ENCODE results near the gene ACYP1. TPM values are rescaled to one million over a fixed set of nuclear protein-coding genes. Genes with fewer than 3 reads are reported as not detected.

The ACYP1 gene
- total and polyA plus RNA-seq, 9 of the 15 experiments (the other 6 are each of a cell fraction or from before 2014, with no cell fraction given): 19.9 to 113 (median 52.3) TPM

DNA sequence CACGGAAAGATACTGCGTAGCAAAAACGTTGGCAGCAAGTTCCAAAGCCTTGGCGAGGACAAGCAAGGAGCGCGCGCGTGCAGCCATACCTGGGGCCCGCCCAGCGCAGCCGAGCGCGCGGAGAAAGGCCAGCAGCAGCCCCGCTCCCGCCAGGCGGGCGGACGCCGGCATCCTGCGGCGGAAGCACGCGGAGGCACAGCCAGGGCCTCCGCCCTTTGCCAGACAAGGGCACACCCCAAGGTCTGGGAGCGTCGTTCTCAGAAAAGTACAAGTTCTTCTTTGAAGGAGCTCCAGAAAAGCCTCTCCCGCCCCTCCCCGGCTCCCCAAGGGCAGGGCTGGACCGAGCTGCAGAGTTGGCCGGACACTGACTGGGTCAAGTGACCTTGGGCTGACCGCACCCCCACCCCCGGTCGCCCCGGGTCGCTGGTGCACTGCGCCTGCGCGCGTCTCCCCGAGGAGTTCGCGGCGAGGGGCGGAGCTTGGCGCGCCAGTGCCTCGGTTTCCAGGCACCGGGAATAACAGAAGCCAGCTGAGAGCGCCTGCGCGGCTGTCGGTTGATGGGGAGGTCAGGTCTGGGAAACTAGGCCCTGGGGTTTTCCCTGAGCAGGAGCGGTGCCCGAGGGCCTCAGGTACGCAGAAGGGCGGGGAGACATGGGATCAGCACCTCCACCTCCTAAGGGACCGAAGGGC, 5.4 kb upstream of the ACYP1 start, which contains the start of gene ZC2HC1C (continued):
- TF ChIP-seq, protein P1, sequence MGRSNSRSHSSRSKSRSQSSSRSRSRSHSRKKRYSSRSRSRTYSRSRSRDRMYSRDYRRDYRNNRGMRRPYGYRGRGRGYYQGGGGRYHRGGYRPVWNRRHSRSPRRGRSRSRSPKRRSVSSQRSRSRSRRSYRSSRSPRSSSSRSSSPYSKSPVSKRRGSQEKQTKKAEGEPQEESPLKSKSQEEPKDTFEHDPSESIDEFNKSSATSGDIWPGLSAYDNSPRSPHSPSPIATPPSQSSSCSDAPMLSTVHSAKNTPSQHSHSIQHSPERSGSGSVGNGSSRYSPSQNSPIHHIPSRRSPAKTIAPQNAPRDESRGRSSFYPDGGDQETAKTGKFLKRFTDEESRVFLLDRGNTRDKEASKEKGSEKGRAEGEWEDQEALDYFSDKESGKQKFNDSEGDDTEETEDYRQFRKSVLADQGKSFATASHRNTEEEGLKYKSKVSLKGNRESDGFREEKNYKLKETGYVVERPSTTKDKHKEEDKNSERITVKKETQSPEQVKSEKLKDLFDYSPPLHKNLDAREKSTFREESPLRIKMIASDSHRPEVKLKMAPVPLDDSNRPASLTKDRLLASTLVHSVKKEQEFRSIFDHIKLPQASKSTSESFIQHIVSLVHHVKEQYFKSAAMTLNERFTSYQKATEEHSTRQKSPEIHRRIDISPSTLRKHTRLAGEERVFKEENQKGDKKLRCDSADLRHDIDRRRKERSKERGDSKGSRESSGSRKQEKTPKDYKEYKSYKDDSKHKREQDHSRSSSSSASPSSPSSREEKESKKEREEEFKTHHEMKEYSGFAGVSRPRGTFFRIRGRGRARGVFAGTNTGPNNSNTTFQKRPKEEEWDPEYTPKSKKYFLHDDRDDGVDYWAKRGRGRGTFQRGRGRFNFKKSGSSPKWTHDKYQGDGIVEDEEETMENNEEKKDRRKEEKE (IDR thresholded peaks at IDR 0.05; ENCODE audit: borderline replicate concordance in 1 of 2, control insufficient read depth in 1 of 2, low read depth in 2 of 2, low read length in 1 of 2): no peak
- no peak for TF ChIP-seq MAFG (tag; conservative IDR thresholded peaks at IDR 0.05)
- no peak for TF ChIP-seq ZNF668 (CRISPR knock-in tag; IDR thresholded peaks at IDR 0.05)
- TF ChIP-seq, protein P2, sequence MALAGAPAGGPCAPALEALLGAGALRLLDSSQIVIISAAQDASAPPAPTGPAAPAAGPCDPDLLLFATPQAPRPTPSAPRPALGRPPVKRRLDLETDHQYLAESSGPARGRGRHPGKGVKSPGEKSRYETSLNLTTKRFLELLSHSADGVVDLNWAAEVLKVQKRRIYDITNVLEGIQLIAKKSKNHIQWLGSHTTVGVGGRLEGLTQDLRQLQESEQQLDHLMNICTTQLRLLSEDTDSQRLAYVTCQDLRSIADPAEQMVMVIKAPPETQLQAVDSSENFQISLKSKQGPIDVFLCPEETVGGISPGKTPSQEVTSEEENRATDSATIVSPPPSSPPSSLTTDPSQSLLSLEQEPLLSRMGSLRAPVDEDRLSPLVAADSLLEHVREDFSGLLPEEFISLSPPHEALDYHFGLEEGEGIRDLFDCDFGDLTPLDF (CRISPR knock-in tag; IDR thresholded peaks at IDR 0.05): peak; percentile 58; the same call in 1 of the 2 replicates
- no peak for TF ChIP-seq XRCC4 (IDR thresholded peaks at IDR 0.05; ENCODE audit: extremely low read depth, insufficient read depth, insufficient read length)
- TF ChIP-seq KAT2B (IDR thresholded peaks at IDR 0.05; ENCODE audit: low read depth, low read length): no peak
- no peak for TF ChIP-seq ZNF830 (CRISPR knock-in tag; IDR thresholded peaks at IDR 0.05)
- no peak for TF ChIP-seq BDP1 (IDR thresholded peaks at IDR 0.05; ENCODE audit: insufficient read depth, insufficient read length)
- TF ChIP-seq ZNF146 (CRISPR knock-in tag; IDR thresholded peaks at IDR 0.05; ENCODE audit: unreplicated experiment): no peak
- peak; percentile 62 for TF ChIP-seq E2F8 (IDR thresholded peaks at IDR 0.05; ENCODE audit: low read depth, partially characterized antibody)
- no peak for TF ChIP-seq ZBTB5 (IDR thresholded peaks at IDR 0.05)
- TF ChIP-seq ZNF324 (CRISPR knock-in tag; IDR thresholded peaks at IDR 0.05): no peak
- TF ChIP-seq ZNF696 (CRISPR knock-in tag; conservative IDR thresholded peaks at IDR 0.05): no peak
- TF ChIP-seq, protein P3, sequence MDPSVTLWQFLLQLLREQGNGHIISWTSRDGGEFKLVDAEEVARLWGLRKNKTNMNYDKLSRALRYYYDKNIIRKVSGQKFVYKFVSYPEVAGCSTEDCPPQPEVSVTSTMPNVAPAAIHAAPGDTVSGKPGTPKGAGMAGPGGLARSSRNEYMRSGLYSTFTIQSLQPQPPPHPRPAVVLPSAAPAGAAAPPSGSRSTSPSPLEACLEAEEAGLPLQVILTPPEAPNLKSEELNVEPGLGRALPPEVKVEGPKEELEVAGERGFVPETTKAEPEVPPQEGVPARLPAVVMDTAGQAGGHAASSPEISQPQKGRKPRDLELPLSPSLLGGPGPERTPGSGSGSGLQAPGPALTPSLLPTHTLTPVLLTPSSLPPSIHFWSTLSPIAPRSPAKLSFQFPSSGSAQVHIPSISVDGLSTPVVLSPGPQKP (CRISPR knock-in tag; IDR thresholded peaks at IDR 0.05): no peak
- peak; percentile 77 for TF ChIP-seq STAT5A (IDR thresholded peaks at IDR 0.05; ENCODE audit: borderline replicate concordance, low read length)
- TF ChIP-seq, protein P4, sequence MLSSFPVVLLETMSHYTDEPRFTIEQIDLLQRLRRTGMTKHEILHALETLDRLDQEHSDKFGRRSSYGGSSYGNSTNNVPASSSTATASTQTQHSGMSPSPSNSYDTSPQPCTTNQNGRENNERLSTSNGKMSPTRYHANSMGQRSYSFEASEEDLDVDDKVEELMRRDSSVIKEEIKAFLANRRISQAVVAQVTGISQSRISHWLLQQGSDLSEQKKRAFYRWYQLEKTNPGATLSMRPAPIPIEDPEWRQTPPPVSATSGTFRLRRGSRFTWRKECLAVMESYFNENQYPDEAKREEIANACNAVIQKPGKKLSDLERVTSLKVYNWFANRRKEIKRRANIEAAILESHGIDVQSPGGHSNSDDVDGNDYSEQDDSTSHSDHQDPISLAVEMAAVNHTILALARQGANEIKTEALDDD (IDR thresholded peaks at IDR 0.05): no peak
